WTC11 (cell line): ENCODE data around the gene GREM1. TPM values are rescaled to one million over a fixed set of nuclear protein-coding genes. Genes with fewer than 3 reads are reported as not detected.

Experiments
- ATAC-seq: fragments of 200-7000 bp; cut with Tn5 transposase; 2 replicates; pipeline ENCODE4 v1.10.0; 2021; ENCODE audit warnings: mild to moderate bottlenecking, moderate library complexity
- CTCF ChIA-PET: fragments of 300-600 bp; sonication (Branson Sonifier 250); formaldehyde crosslinking; loops from one replicate; lab custom pipeline; 2021; ENCODE audit warnings: antibody characterized with exemption; lab: Charles Lee
- POLR2A ChIA-PET: fragments of 350-600 bp; sonication (Branson Sonifier 250); formaldehyde crosslinking; loops from one replicate; lab custom pipeline; 2021; ENCODE audit warnings: antibody characterized with exemption; lab: Charles Lee
- DNase-seq: peaks from one replicate; pipeline ENCODE4 v3.0.0; 2021; ENCODE audit warnings: low spot score
- H3K27ac Mint-ChIP-seq: 2 replicates; pipeline ENCODE4 v1.8.0; 2021; ENCODE audit warnings: mixed read lengths
- H3K27me3 Mint-ChIP-seq: 2 replicates; pipeline ENCODE4 v1.8.0; 2021; ENCODE audit warnings: low read depth, mild to moderate bottlenecking, moderate library complexity, mixed read lengths
- H3K36me3 Mint-ChIP-seq: 2 replicates; pipeline ENCODE4 v1.8.0; 2021; ENCODE audit warnings: mixed read lengths
- H3K4me1 Mint-ChIP-seq: 2 replicates; pipeline ENCODE4 v1.8.0; 2022; ENCODE audit warnings: mixed read lengths
- H3K4me3 Mint-ChIP-seq: 2 replicates; pipeline ENCODE4 v1.8.0; 2021; ENCODE audit warnings: mild to moderate bottlenecking, moderate library complexity, mixed read lengths
- H3K9me3 Mint-ChIP-seq: 2 replicates; pipeline ENCODE4 v1.8.0; 2021; ENCODE audit warnings: mixed read lengths
- ATF6 ChIP-seq: sonication (generic); formaldehyde crosslinking; IDR thresholded peaks from 2 replicates; pipeline ENCODE4 v1.8.1; 2023; ENCODE audit warnings: mild to moderate bottlenecking, missing genetic modification reagents
- E2F5 ChIP-seq: sonication (generic); formaldehyde crosslinking; IDR thresholded peaks from 2 replicates; pipeline ENCODE4 v1.8.1; 2022; ENCODE audit warnings: mild to moderate bottlenecking, moderate library complexity, missing genetic modification reagents
- ELF4 ChIP-seq: sonication (generic); formaldehyde crosslinking; IDR thresholded peaks from 2 replicates; pipeline ENCODE4 v1.8.1; 2022; ENCODE audit warnings: low read depth, mild to moderate bottlenecking, moderate library complexity, missing genetic modification reagents
- ESRRA ChIP-seq: sonication (generic); formaldehyde crosslinking; IDR thresholded peaks from 2 replicates; pipeline ENCODE4 v1.8.1; 2022; ENCODE audit warnings: mild to moderate bottlenecking, missing genetic modification reagents, borderline replicate concordance
- FOXP1 ChIP-seq: sonication (generic); formaldehyde crosslinking; IDR thresholded peaks from 2 replicates; pipeline ENCODE4 v1.8.0; 2022; ENCODE audit warnings: missing genetic modification reagents, mild to moderate bottlenecking, moderate library complexity, borderline replicate concordance
- GTF2I ChIP-seq: fragments of 250-450 bp; sonication (Bioruptor Pico); conservative IDR thresholded peaks from 2 replicates; pipeline ENCODE4 v1.4.0; 2021; ENCODE audit warnings: mild to moderate bottlenecking
- KAT7 ChIP-seq: sonication (generic); formaldehyde crosslinking; IDR thresholded peaks from 2 replicates; pipeline ENCODE4 v1.8.1; 2023; ENCODE audit warnings: missing genetic modification reagents, mild to moderate bottlenecking, borderline replicate concordance
- MYBL2 ChIP-seq: sonication (generic); formaldehyde crosslinking; IDR thresholded peaks from 2 replicates; pipeline ENCODE4 v1.8.1; 2023; ENCODE audit warnings: mild to moderate bottlenecking, moderate library complexity, missing genetic modification reagents
- NFE2L1 ChIP-seq: sonication (generic); formaldehyde crosslinking; IDR thresholded peaks from 2 replicates; pipeline ENCODE4 v1.8.1; 2023; ENCODE audit warnings: missing genetic modification reagents
- NR1H2 ChIP-seq: sonication (generic); formaldehyde crosslinking; IDR thresholded peaks from 2 replicates; pipeline ENCODE4 v1.9.0; 2021; ENCODE audit warnings: mild to moderate bottlenecking, moderate library complexity, missing genetic modification reagents
- RORB ChIP-seq: fragments of 250-450 bp; sonication (Bioruptor Pico); IDR thresholded peaks from 2 replicates; pipeline ENCODE4 v1.9.0; 2021; ENCODE audit warnings: mild to moderate bottlenecking
- SMAD3 ChIP-seq: sonication (generic); formaldehyde crosslinking; IDR thresholded peaks from 2 replicates; pipeline ENCODE4 v1.8.0; 2022; ENCODE audit warnings: missing genetic modification reagents, mild to moderate bottlenecking, borderline replicate concordance
- ZBTB21 ChIP-seq: sonication (generic); formaldehyde crosslinking; IDR thresholded peaks from 2 replicates; pipeline ENCODE4 v1.8.1; 2023; ENCODE audit warnings: mild to moderate bottlenecking, missing genetic modification reagents, borderline replicate concordance
- ZNF121 ChIP-seq: sonication (generic); formaldehyde crosslinking; IDR thresholded peaks from 2 replicates; pipeline ENCODE4 v1.8.0; 2023; ENCODE audit warnings: missing genetic modification reagents
- ZNF138 ChIP-seq: sonication (generic); formaldehyde crosslinking; conservative IDR thresholded peaks from 2 replicates; pipeline ENCODE4 v1.8.1; 2022; ENCODE audit warnings: mild to moderate bottlenecking, moderate library complexity, missing genetic modification reagents
- ZNF232 ChIP-seq: sonication (generic); formaldehyde crosslinking; IDR thresholded peaks from 2 replicates; pipeline ENCODE4 v1.8.0; 2022; ENCODE audit warnings: mild to moderate bottlenecking, missing genetic modification reagents
- ZNF317 ChIP-seq: sonication (generic); formaldehyde crosslinking; IDR thresholded peaks from 2 replicates; pipeline ENCODE4 v1.8.1; 2023; ENCODE audit warnings: low read depth, mild to moderate bottlenecking, moderate library complexity, missing genetic modification reagents, borderline replicate concordance
- ZNF532 ChIP-seq: fragments of 250-450 bp; sonication (Bioruptor Pico); IDR thresholded peaks from 2 replicates; pipeline ENCODE4 v1.9.0; 2021; ENCODE audit warnings: mild to moderate bottlenecking, borderline replicate concordance
- total RNA-seq: library from RNA; stranded (reverse); gene quantifications from 3 replicates; pipeline ENCODE4 v1.2.3, GENCODE V29; 2021

GREM1 gene
- total RNA-seq, 1 experiment from 2014 or later: 0.59 TPM

- TF ChIP-seq E2F5 (CRISPR knock-in tag): no peak
- no peak for TF ChIP-seq ZNF121
- no peak for TF ChIP-seq ZNF532 (CRISPR knock-in tag)
- no peak for TF ChIP-seq MYBL2 (CRISPR knock-in tag)
- no peak for TF ChIP-seq FOXP1 (CRISPR knock-in tag)
These were observed 25.5 kb upstream of the GREM1 start (continued) for GRCh38 chr15:32692286-32692685.

- Mint-ChIP-seq H3K27me3 (no peaks in the 10 kb centered on the region), H3K4me1 (peaks cover 20% of the 10 kb centered on the region), H3K9me3 (peaks cover 10% of the 10 kb centered on the region; the same call in 1 of the 2 replicates), H3K36me3 (no peaks in the 10 kb centered on the region), H3K27ac (no peak overlapping the region), H3K4me3 (no peak overlapping the region)
- ChIA-PET CTCF (interaction anchor here (1.2 kb wide), 1 partner anchor 9 kb away, joined by 6 read pairs; no protein-coding TSS in a partner anchor), POLR2A (no interaction called here)
- TF ChIP-seq NFE2L1: no peak
- no peak for TF ChIP-seq SMAD3
- no peak for TF ChIP-seq NR1H2 (CRISPR knock-in tag)
- no peak for TF ChIP-seq FOXP1 (CRISPR knock-in tag)
- TF ChIP-seq GTF2I (CRISPR knock-in tag): no peak
- TF ChIP-seq KAT7: no peak
- no peak for TF ChIP-seq ESRRA
- TF ChIP-seq ELF4 (CRISPR knock-in tag): no peak
- TF ChIP-seq ZNF317 (CRISPR knock-in tag): no peak
- TF ChIP-seq ZNF138 (CRISPR knock-in tag): no peak
- no peak for TF ChIP-seq ZNF232 (CRISPR knock-in tag)
- TF ChIP-seq RORB (CRISPR knock-in tag): no peak
- TF ChIP-seq ZBTB21 (CRISPR knock-in tag): no peak
- no peak for TF ChIP-seq ATF6 (CRISPR knock-in tag)
- no peak for DNase-seq
- ATAC-seq: no peak
These were observed 23.4 kb upstream of the GREM1 start for GRCh38 chr15:32694222-32694983.
